Adrenal gland (tissue), 12 donors: ENCODE results near the gene GHDC. TPM values are rescaled to one million over a fixed set of nuclear protein-coding genes. Genes with fewer than 3 reads are reported as not detected.
"Not testable (repeated sequence)": the region's sequence is repeated elsewhere in the genome, so short reads cannot be mapped to it uniquely, and the experiment has no call there.

Source experiments
- DNase-seq, 7 donors: peaks; one replicate each; pipeline ENCODE4 v3.0.0-alpha.2; 2019 to 2020
- H3K27ac ChIP-seq, 5 donors: fragments of 200-600 bp; sonication (generic) in 4 of 5; 1 replicate in 3 of 5; 2 replicates in 2 of 5; pipeline versions ENCODE4 v1.5.1 to v1.8.0; 2016 to 2020; ENCODE audit warnings: mild to moderate bottlenecking in 1 of 5
- H3K27me3 ChIP-seq: fragments of 200-600 bp; 2 replicates; pipeline ENCODE4 v1.8.0; 2021
- H3K36me3 ChIP-seq, 2 donors: fragments of 200-600 bp; replicated peaks in 1 of 2; 1 replicate in 1 of 2; 2 replicates in 1 of 2; pipeline versions ENCODE4 v1.5.1 to v1.8.0; 2018 to 2022
- H3K4me1 ChIP-seq, 2 donors: fragments of 200-600 bp; replicated peaks in 1 of 2; 1 replicate in 1 of 2; 2 replicates in 1 of 2; pipeline versions ENCODE4 v1.5.1 to v1.8.0; 2018 to 2021
- H3K4me3 ChIP-seq, 4 donors: fragments of 200-600 bp; sonication (generic) in 3 of 4; one replicate each; pipeline ENCODE4 v1.5.1; 2016 to 2018
- H3K9me3 ChIP-seq, 3 donors: fragments of 200-600 bp; sonication (generic) in 1 of 3; replicated peaks in 1 of 3; 1 replicate in 2 of 3; 2 replicates in 1 of 3; pipeline versions ENCODE4 v1.5.1 to v1.8.0; 2016 to 2021
- CTCF ChIP-seq, 6 experiments: fragments of 450-650 bp in 4 of 6; fragments of 200-600 bp in 2 of 6; sonication (generic) in 1 of 6; IDR thresholded peaks; 1 replicate in 5 of 6; 2 replicates in 1 of 6; pipeline versions ENCODE4 v1.5.1 to v1.8.0; 2016 to 2021; ENCODE audit warnings: antibody characterized with exemption in 6 of 6, mild to moderate bottlenecking in 2 of 6, moderate library complexity in 1 of 6
- POLR2A ChIP-seq, 2 donors: fragments of 450-650 bp; IDR thresholded peaks; one replicate each; pipeline ENCODE4 v1.6.1; 2017; ENCODE audit warnings: antibody characterized with exemption in 2 of 2, mild to moderate bottlenecking in 2 of 2, moderate library complexity in 1 of 2
- WGBS, 4 donors: extraction: QIAGEN DNeasy Blood & Tissue Kit in 2 of 4; methylation state at CpG; one replicate each; pipeline versions ENCODE4 v1.1.5 to v1.1.7; 2013 to 2017; 5-methylcytosine and 5-hydroxymethylcytosine counted together
- intact Hi-C, 2 donors: fragments of 100-400 bp; cut with DNase I; formaldehyde crosslinking; loops; one replicate each; pipeline versions ENCODE4 v1.14.1 to v1.15.0; 2022 to 2023
- polyA plus RNA-seq, 3 donors: library from polyadenylated mRNA; stranded (reverse); fragments of 200-250 nt in 2 of 3; fragments of 350-450 nt in 1 of 3; fragmentation: Illumina TruSeq in 1 of 3; extraction: RNeasy Lipid Tissue Mini Kit (QIAGEN cat#74804) in 1 of 3; gene quantifications; one replicate each; pipeline ENCODE4 v1.2.3, GENCODE V29; 2013 to 2014
- total RNA-seq, 9 donors: library from RNA; depleted of rRNA in 4 of 9; stranded (reverse); fragments of >200 nt in 4 of 9; fragments of 120-200 nt in 1 of 9; fragmentation: NEBNext Ultra II Directional in 1 of 9; extraction: Animal tissue kit (Norgen Biotek cat#: 25700) in 1 of 9; gene quantifications; one replicate each; pipeline versions ENCODE4 v1.1.0 to v1.2.4, GENCODE V29; 2013 to 2023
- donor health status: healthy with polysubstance abuse.
- donor health status: Bipolar disorder and iron deficiency.
- donor health status: DM: yes; HTN: yes; CAD: no.
- donor health status: DM: no; HTN: no; CAD: no.
- donor health status: DM: no; HTN: no; CAD: no.
- donor health status: DM: yes; HTN: yes; CAD: no.

Gene GHDC
- total and polyA plus RNA-seq, 12 donors = 10.5 to 344 (median 58.5) TPM

GRCh38 chr17:42153919-42154742 is 40.2 kb downstream of the GHDC start:
- H3K4me1 ChIP-seq = peaks cover 19 to 41% of the 10 kb centered on the region in 2 donors

GRCh38 chr17:42146911-42147607 is 47.2 kb downstream of the GHDC start:
- 86 to 89% (median 86%) methylated on average over 10 to 13 of the region's 13 CpGs for WGBS, 4 donors
- intact Hi-C loops = no loop called here
- H3K4me1 ChIP-seq = peaks cover 13 to 52% of the 10 kb centered on the region in 2 donors
- H3K27me3 ChIP-seq = no peaks in the 10 kb centered on the region
- no peak overlapping the region for H3K27ac ChIP-seq
- TF ChIP-seq POLR2A (IDR thresholded peaks at IDR 0.05) (no peak), CTCF (IDR thresholded peaks at IDR 0.05) (no peak)
- no peak for DNase-seq
- no peak overlapping the region for H3K4me3 ChIP-seq
- peaks cover 0 to 2% of the 10 kb centered on the region in 2 donors for H3K36me3 ChIP-seq
- H3K9me3 ChIP-seq = no peaks in the 10 kb centered on the region

More at GRCh38 chr17:42153919-42154742, 40.2 kb downstream of the GHDC start:
- peak in 5 of 7 donors; percentile 33 to 56 (median 52) for DNase-seq
- peaks cover 0 to 2% of the 10 kb centered on the region in 2 donors for H3K36me3 ChIP-seq
- intact Hi-C loops = no loop called here
- H3K27me3 ChIP-seq = no peaks in the 10 kb centered on the region
- H3K4me3 ChIP-seq = peak overlapping the region; percentile 66 to 95 (median 74)
- H3K27ac ChIP-seq = peak overlapping the region; percentile 71 to 89 (median 82)
- 3 to 7% (median 5%) methylated on average over 13 to 15 of the region's 15 CpGs for WGBS, 4 donors
- TF ChIP-seq CTCF (IDR thresholded peaks at IDR 0.05) (no peak), POLR2A (IDR thresholded peaks at IDR 0.05) (peak in 1 of 2 donors; percentile 7)
- no peaks in the 10 kb centered on the region for H3K9me3 ChIP-seq

- 48 to 71% (median 66%) methylated on average over 4 of the region's 4 CpGs for WGBS, 4 donors
- H3K9me3 ChIP-seq, DNase-seq, intact Hi-C loops, H3K4me3 ChIP-seq, H3K27me3 ChIP-seq: not testable (repeated sequence)
- Histone ChIP-seq H3K4me1 (peaks cover 21 to 56% of the 10 kb centered on the region in 2 donors), H3K36me3 (peaks cover 0 to 10% of the 10 kb centered on the region in 2 donors), H3K27ac (peak overlapping the region in 3 of 5 donors; percentile 9 to 67 (median 41))
Measured at GRCh38 chr17:42143138-42143537, 51.2 kb downstream of the GHDC start.

- no peak for DNase-seq
- TF ChIP-seq POLR2A (IDR thresholded peaks at IDR 0.05) (no peak), CTCF (IDR thresholded peaks at IDR 0.05) (no peak)
- H3K27me3 ChIP-seq = no peaks in the 10 kb centered on the region
- H3K36me3 ChIP-seq = peaks cover 0 to 10% of the 10 kb centered on the region in 2 donors
- H3K27ac ChIP-seq = peak overlapping the region in 3 of 5 donors; percentile 9 to 67 (median 41)
- WGBS, 4 donors = 57 to 71% (median 63%) methylated on average over 7 of the region's 7 CpGs
- H3K9me3 ChIP-seq = no peaks in the 10 kb centered on the region
- peaks cover 22 to 63% of the 10 kb centered on the region in 2 donors for H3K4me1 ChIP-seq
- intact Hi-C loops = no loop called here
- H3K4me3 ChIP-seq = no peak overlapping the region
Measured at GRCh38 chr17:42142371-42142896, 51.9 kb downstream of the GHDC start.
